ENCODE data around the gene ZFAND6. TPM values are rescaled to one million over a fixed set of nuclear protein-coding genes. Genes with fewer than 3 reads are reported as not detected.

ZFAND6 gene
- total RNA-seq, 1 experiment from 2014 or later: 89.7 TPM

DNA sequence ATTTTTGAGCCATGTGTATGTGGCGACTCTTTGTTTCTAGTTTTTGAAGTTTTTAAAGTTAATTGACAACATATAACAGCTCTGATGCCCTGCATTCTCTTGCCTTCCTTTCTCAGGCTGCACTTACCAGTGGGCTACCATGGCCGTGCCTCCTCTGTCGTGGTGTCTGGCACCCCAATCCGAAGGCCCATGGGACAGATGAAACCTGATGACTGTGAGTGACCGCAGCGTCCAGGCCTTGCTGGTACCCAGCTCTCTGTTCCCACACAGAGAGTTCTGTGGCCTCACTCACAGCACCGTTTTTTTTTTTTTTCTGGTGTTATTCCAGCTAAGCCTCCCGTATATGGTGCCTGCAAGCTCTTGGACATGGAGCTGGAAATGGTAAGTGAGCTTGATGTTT lies 108.5 kb downstream of the ZFAND6 start:
- H2AK5ac ChIP-seq (ENCODE audit: insufficient read length, low read length): no peak overlapping the region
- no peaks in the 10 kb centered on the region for H3K27me3 ChIP-seq (ENCODE audit: insufficient read depth, low read length)
- no peaks in the 10 kb centered on the region for H3K4me1 ChIP-seq (ENCODE audit: insufficient read depth, low read length)
- H3K9me3 ChIP-seq (ENCODE audit: control insufficient read depth, low read depth, low read length): no peaks in the 10 kb centered on the region
- no peaks in the 10 kb centered on the region for H3K23me2 ChIP-seq (ENCODE audit: insufficient read length, low read depth, low read length, poor library complexity, severe bottlenecking)
- Mint-ChIP-seq H3K4me1 (no peaks in the 10 kb centered on the region), H3K9me3 (no peaks in the 10 kb centered on the region), H3K27ac (peak overlapping the region in 1 of 3 experiments; percentile 87; a peak in 2 of 7 replicates), H3K27me3 (ENCODE audit: low read depth) (no peaks in the 10 kb centered on the region), H3K36me3 (ENCODE audit: insufficient read depth in 1 of 3, low read depth in 3 of 3) (peaks cover 8 to 38% (median 27%) of the 10 kb centered on the region in 3 experiments; a peak in 6 of 7 replicates), H3K4me3 (no peak overlapping the region)
- H2BK15ac ChIP-seq (ENCODE audit: low read depth, low read length): no peak overlapping the region
- H3K56ac ChIP-seq (ENCODE audit: insufficient read length, low read depth, low read length): no peak overlapping the region
- no peak overlapping the region for H3T11ph ChIP-seq (ENCODE audit: low read length)
- H3K18ac ChIP-seq (ENCODE audit: insufficient read length, low read depth, low read length): no peak overlapping the region
- no peak overlapping the region for H3K9ac ChIP-seq (ENCODE audit: extremely low read depth, insufficient read length, low read length)
- H2BK12ac ChIP-seq (ENCODE audit: insufficient read length, low read depth, low read length): no peak overlapping the region
- DNase-seq: no peak
- no peak overlapping the region for H2AFZ ChIP-seq (ENCODE audit: low read length)
- no peak overlapping the region for H4K8ac ChIP-seq (replicated peaks; ENCODE audit: insufficient read length, low read depth, low read length)
- no peak overlapping the region for H3K4me2 ChIP-seq (ENCODE audit: insufficient read depth, insufficient read length, low read length)
- WGBS (ENCODE audit: extremely low coverage, insufficient read length, low lambda C conversion rate): no CpG with 5 or more reads among the region's 8 CpGs
- H3K79me1 ChIP-seq (ENCODE audit: insufficient read depth, low read depth, low read length, poor library complexity, severe bottlenecking): no peaks in the 10 kb centered on the region
- no peak overlapping the region for H2BK5ac ChIP-seq (ENCODE audit: insufficient read length, low read length)
- no peak overlapping the region for H2BK20ac ChIP-seq (ENCODE audit: low read depth, low read length, poor library complexity, severe bottlenecking)
- no peak overlapping the region for H4K5ac ChIP-seq (ENCODE audit: insufficient read length, low read depth, low read length)
- H4K20me1 ChIP-seq (ENCODE audit: control insufficient read depth, insufficient read depth, insufficient read length): no peaks in the 10 kb centered on the region
- no peak overlapping the region for H4K91ac ChIP-seq (ENCODE audit: insufficient read length, low read depth, low read length)
- no peaks in the 10 kb centered on the region for H3K79me2 ChIP-seq (ENCODE audit: insufficient read depth, low read length)
- H3K4ac ChIP-seq (ENCODE audit: low read depth, low read length): no peak overlapping the region
- TF ChIP-seq, protein P1, sequence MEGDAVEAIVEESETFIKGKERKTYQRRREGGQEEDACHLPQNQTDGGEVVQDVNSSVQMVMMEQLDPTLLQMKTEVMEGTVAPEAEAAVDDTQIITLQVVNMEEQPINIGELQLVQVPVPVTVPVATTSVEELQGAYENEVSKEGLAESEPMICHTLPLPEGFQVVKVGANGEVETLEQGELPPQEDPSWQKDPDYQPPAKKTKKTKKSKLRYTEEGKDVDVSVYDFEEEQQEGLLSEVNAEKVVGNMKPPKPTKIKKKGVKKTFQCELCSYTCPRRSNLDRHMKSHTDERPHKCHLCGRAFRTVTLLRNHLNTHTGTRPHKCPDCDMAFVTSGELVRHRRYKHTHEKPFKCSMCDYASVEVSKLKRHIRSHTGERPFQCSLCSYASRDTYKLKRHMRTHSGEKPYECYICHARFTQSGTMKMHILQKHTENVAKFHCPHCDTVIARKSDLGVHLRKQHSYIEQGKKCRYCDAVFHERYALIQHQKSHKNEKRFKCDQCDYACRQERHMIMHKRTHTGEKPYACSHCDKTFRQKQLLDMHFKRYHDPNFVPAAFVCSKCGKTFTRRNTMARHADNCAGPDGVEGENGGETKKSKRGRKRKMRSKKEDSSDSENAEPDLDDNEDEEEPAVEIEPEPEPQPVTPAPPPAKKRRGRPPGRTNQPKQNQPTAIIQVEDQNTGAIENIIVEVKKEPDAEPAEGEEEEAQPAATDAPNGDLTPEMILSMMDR (conservative IDR thresholded peaks at IDR 0.05): no peak
- no peak overlapping the region for H3K27ac ChIP-seq (ENCODE audit: insufficient read length, low read depth, low read length)
- no peak overlapping the region for H3K23ac ChIP-seq (ENCODE audit: insufficient read length, low read depth, low read length)
- no peak overlapping the region for H3K14ac ChIP-seq (ENCODE audit: insufficient read depth, low read length)
- no peak overlapping the region for H2BK120ac ChIP-seq (ENCODE audit: low read depth, low read length, poor library complexity, severe bottlenecking)

Data from H9 (cell line).